Measurements from ENCODE around the gene DCUN1D5. TPM values are rescaled to one million over a fixed set of nuclear protein-coding genes. Genes with fewer than 3 reads are reported as not detected.

DCUN1D5 gene
- total and polyA plus RNA-seq, 7 donors: 19.5 to 58.7 (median 26.8) TPM

- no peak for DNase-seq
- Histone ChIP-seq H3K27ac (no peak overlapping the region), H3K9me3 (no peaks in the 10 kb centered on the region), H3K36me3 (ENCODE audit: insufficient read depth in 1 of 2, low read depth in 1 of 2) (peaks cover 0 to 32% of the 10 kb centered on the region in 2 donors), H3K27me3 (ENCODE audit: insufficient read depth in 3 of 3, low read length in 2 of 3) (no peaks in the 10 kb centered on the region), H3K4me1 (peaks cover 6% of the 10 kb centered on the region), H3K4me3 (no peak overlapping the region)
- intact Hi-C loops (cut with DNase I): no loop called here
- ATAC-seq: no peak
- no peak for TF ChIP-seq CTCF (IDR thresholded peaks at IDR 0.05)
Measured at GRCh38 chr11:103070142-103070541, 21.8 kb downstream of the DCUN1D5 start.

GRCh38 chr11:103069367-103069766 lies 22.6 kb downstream of the DCUN1D5 start:
- ATAC-seq: no peak

GRCh38 chr11:103067118-103067517 lies 24.8 kb downstream of the DCUN1D5 start:
- TF ChIP-seq CTCF (IDR thresholded peaks at IDR 0.05): no peak

More at GRCh38 chr11:103069367-103069766, 22.6 kb downstream of the DCUN1D5 start:
- Histone ChIP-seq H3K27ac (no peak overlapping the region), H3K4me1 (peaks cover 6% of the 10 kb centered on the region), H3K36me3 (ENCODE audit: insufficient read depth in 1 of 2, low read depth in 1 of 2) (peaks cover 0 to 36% of the 10 kb centered on the region in 2 donors), H3K27me3 (ENCODE audit: insufficient read depth in 3 of 3, low read length in 2 of 3) (no peaks in the 10 kb centered on the region), H3K4me3 (no peak overlapping the region), H3K9me3 (no peaks in the 10 kb centered on the region)
- WGBS, 3 donors: 93 to 96% (median 94%) methylated on average over 2 of the region's 2 CpGs
- intact Hi-C loops (cut with DNase I): no loop called here
- DNase-seq: no peak
- no peak for TF ChIP-seq CTCF (IDR thresholded peaks at IDR 0.05)

GRCh38 chr11:103061656-103062055 lies 30.3 kb downstream of the DCUN1D5 start:
- no peak for TF ChIP-seq CTCF (IDR thresholded peaks at IDR 0.05)
- Histone ChIP-seq H3K36me3 (ENCODE audit: insufficient read depth in 1 of 2, low read depth in 1 of 2) (peaks cover 3 to 76% of the 10 kb centered on the region in 2 donors), H3K4me3 (no peak overlapping the region), H3K27ac (no peak overlapping the region), H3K27me3 (ENCODE audit: insufficient read depth in 3 of 3, low read length in 2 of 3) (no peaks in the 10 kb centered on the region), H3K9me3 (no peaks in the 10 kb centered on the region), H3K4me1 (no peaks in the 10 kb centered on the region)
- DNase-seq: no peak
- ATAC-seq: no peak
- 86 to 98% (median 95%) methylated on average over 1 of the region's 1 CpG for WGBS, 3 donors
- intact Hi-C loops (cut with DNase I): no loop called here

More at GRCh38 chr11:103067118-103067517, 24.8 kb downstream of the DCUN1D5 start:
- Histone ChIP-seq H3K9me3 (no peaks in the 10 kb centered on the region), H3K27ac (no peak overlapping the region), H3K27me3 (ENCODE audit: insufficient read depth in 3 of 3, low read length in 2 of 3) (no peaks in the 10 kb centered on the region), H3K36me3 (ENCODE audit: insufficient read depth in 1 of 2, low read depth in 1 of 2) (peaks cover 0 to 45% of the 10 kb centered on the region in 2 donors), H3K4me1 (peaks cover 6% of the 10 kb centered on the region), H3K4me3 (no peak overlapping the region)
- intact Hi-C loops (cut with DNase I): no loop called here
- ATAC-seq (no peak), DNase-seq (no peak)
- WGBS, 3 donors: 83 to 97% (median 90%) methylated on average over 1 of the region's 1 CpG

- intact Hi-C loops (cut with DNase I): no loop called here
- Histone ChIP-seq H3K9me3 (no peaks in the 10 kb centered on the region), H3K27me3 (ENCODE audit: insufficient read depth in 3 of 3, low read length in 2 of 3) (no peaks in the 10 kb centered on the region), H3K4me3 (no peak overlapping the region), H3K27ac (no peak overlapping the region), H3K36me3 (ENCODE audit: insufficient read depth in 1 of 2, low read depth in 1 of 2) (peaks cover 3 to 13% of the 10 kb centered on the region in 2 donors), H3K4me1 (no peaks in the 10 kb centered on the region)
- DNase-seq (no peak), ATAC-seq (no peak)
- 50 to 62% (median 53%) methylated on average over 3 of the region's 3 CpGs for WGBS, 3 donors
- peak; percentile 53 for TF ChIP-seq CTCF (IDR thresholded peaks at IDR 0.05)
Measured at GRCh38 chr11:103055221-103055890, 36.6 kb downstream of the DCUN1D5 start.

Data from psoas muscle (tissue), 8 donors.